HCT116 (cell line): Measurements from ENCODE around the gene RPL10A. TPM values are rescaled to one million over a fixed set of nuclear protein-coding genes. Genes with fewer than 3 reads are reported as not detected.
A peak's percentile ranks its signal among the peaks of the same experiment; 100 is the strongest.

Experiments
- ATAC-seq: fragments of 200-7000 bp; cut with Tn5 transposase; 2 replicates; pipeline ENCODE4 v1.9.1; 2020; ENCODE audit warnings: mild to moderate bottlenecking, moderate library complexity
- BruUV-seq: library from RNA; stranded (reverse); fragments of 400-500 nt; replicated peaks from 2 replicates; lab custom pipeline; 2021; lab: Mats Ljungman, UMichigan
- CTCF ChIA-PET: fragments of 300-600 bp; sonication (Branson Sonifier 250); formaldehyde crosslinking; loops from one replicate; lab custom pipeline; 2021; ENCODE audit warnings: antibody characterized with exemption; lab: Charles Lee
- POLR2A ChIA-PET: fragments of 300-600, 350-600 bp; sonication (Branson Sonifier 250); formaldehyde crosslinking; loops from one replicate; lab custom pipeline; 2021; ENCODE audit warnings: antibody characterized with exemption; lab: Charles Lee
- RAD21 ChIA-PET, 2 experiments: fragments of 300-600 bp; sonication (Branson Sonifier 250); formaldehyde crosslinking; loops; one replicate each; lab custom pipeline; 2023; ENCODE audit warnings: low total read pairs in 2 of 2; ENCODE audit not compliant: uncharacterized antibody in 2 of 2, unreplicated experiment in 2 of 2, low non-redundant PET in 1 of 2; lab: Charles Lee
- DNase-seq: peaks from one replicate; pipeline ENCODE4 v3.0.0-alpha.2; 2010; ENCODE audit warnings: low read depth, low spot score
- H2AFZ ChIP-seq: fragments of 200-600 bp; shearing (Covaris generic), sonication (generic); 2 replicates; pipeline ENCODE4 v1.6.1; 2017; ENCODE audit warnings: low read depth, mixed run types, mixed read lengths, antibody characterized with exemption, low read length; ENCODE audit not compliant: poor library complexity, severe bottlenecking
- H3K27ac ChIP-seq: 2 replicates; pipeline ENCODE4 v1.5.1; 2012; ENCODE audit warnings: low read depth, low read length
- H3K27me3 ChIP-seq: fragments of 200-600 bp; sonication (generic); 2 replicates; pipeline ENCODE4 v1.6.1; 2016; ENCODE audit warnings: mixed run types, low read length, mixed read lengths; ENCODE audit not compliant: insufficient read depth
- H3K36me3 ChIP-seq, 2 experiments: fragments of 200-500 bp in 1 of 2; fragments of 200-600 bp in 1 of 2; sonication (Bioruptor generic) in 1 of 2; sonication (generic) in 1 of 2; 2 replicates each; pipeline versions ENCODE4 v1.5.1 to v1.6.1; 2014 to 2016; ENCODE audit warnings: low read length in 2 of 2, inconsistent platforms in 1 of 2, mixed read lengths in 1 of 2, mixed run types in 1 of 2; ENCODE audit not compliant: insufficient read depth in 2 of 2, control insufficient read depth in 1 of 2
- H3K4me1 ChIP-seq, 2 experiments: fragments of 200-600 bp in 1 of 2; sonication (generic) in 1 of 2; 2 replicates each; pipeline versions ENCODE4 v1.5.1 to v1.6.1; 2012 to 2017; ENCODE audit warnings: low read length in 2 of 2, inconsistent platforms in 1 of 2, mild to moderate bottlenecking in 1 of 2, mixed read lengths in 1 of 2, mixed run types in 1 of 2, moderate library complexity in 1 of 2; ENCODE audit not compliant: insufficient read depth in 2 of 2, control insufficient read depth in 1 of 2
- H3K4me2 ChIP-seq: fragments of 200-600 bp; sonication (generic); 2 replicates; pipeline ENCODE4 v1.6.1; 2017; ENCODE audit warnings: mixed run types, low read length, mixed read lengths
- H3K4me3 ChIP-seq, 2 experiments: fragments of 200-600 bp in 1 of 2; sonication (generic) in 1 of 2; replicated peaks in 1 of 2; 2 replicates each; pipeline ENCODE4 v1.5.1; 2011 to 2016; ENCODE audit warnings: low read length in 2 of 2, control low read depth in 1 of 2, low read depth in 1 of 2, mild to moderate bottlenecking in 1 of 2, mixed read lengths in 1 of 2, mixed run types in 1 of 2
- H3K79me2 ChIP-seq: fragments of 200-600 bp; sonication (generic); 2 replicates; pipeline ENCODE4 v1.6.1; 2017; ENCODE audit warnings: mild to moderate bottlenecking, mixed run types, low read length, moderate library complexity, mixed read lengths; ENCODE audit not compliant: insufficient read depth
- H3K9ac ChIP-seq: fragments of 200-600 bp; sonication (generic); 2 replicates; pipeline ENCODE4 v1.6.1; 2016; ENCODE audit warnings: low read length, mixed read lengths
- H3K9me2 ChIP-seq: fragments of 200-600 bp; sonication (generic), shearing (Covaris generic); 2 replicates; pipeline ENCODE4 v1.6.1; 2017; ENCODE audit warnings: mixed run types, mild to moderate bottlenecking, moderate library complexity; ENCODE audit not compliant: insufficient read depth
- H3K9me3 ChIP-seq, 2 experiments: fragments of 200-500 bp in 1 of 2; fragments of 200-600 bp in 1 of 2; sonication (Bioruptor generic) in 1 of 2; sonication (generic) in 1 of 2; 2 replicates each; pipeline ENCODE4 v1.6.1; 2014 to 2017; ENCODE audit warnings: low read length in 2 of 2, mixed read lengths in 2 of 2, inconsistent platforms in 1 of 2, low read depth in 1 of 2, mild to moderate bottlenecking in 1 of 2, mixed run types in 1 of 2, moderate library complexity in 1 of 2; ENCODE audit not compliant: control insufficient read depth in 1 of 2, insufficient read depth in 1 of 2
- H4K20me1 ChIP-seq: fragments of 200-600 bp; sonication (generic), shearing (Covaris generic); 2 replicates; pipeline ENCODE4 v1.6.1; 2017; ENCODE audit warnings: mixed run types, mild to moderate bottlenecking, moderate library complexity; ENCODE audit not compliant: insufficient read depth
- EGR1 ChIP-seq: IDR thresholded peaks from 2 replicates; pipeline ENCODE4 v1.6.1; 2012; ENCODE audit warnings: low read depth
- ELF1 ChIP-seq: IDR thresholded peaks from 2 replicates; pipeline ENCODE4 v1.6.1; 2012; ENCODE audit warnings: low read depth, borderline replicate concordance
- EZH2 ChIP-seq: fragments of 200-600 bp; sonication (generic); IDR thresholded peaks from 2 replicates; pipeline ENCODE4 v1.6.1; 2017; ENCODE audit warnings: antibody characterized with exemption, mixed run types
- JUND ChIP-seq: IDR thresholded peaks from 2 replicates; pipeline ENCODE4 v1.6.1; 2012
- POLR2A ChIP-seq: IDR thresholded peaks from 2 replicates; pipeline ENCODE4 v1.7.0; 2011; ENCODE audit warnings: borderline replicate concordance; ENCODE audit not compliant: insufficient read depth, insufficient read length; ENCODE audit errors: extremely low read depth
- POLR2AphosphoS5 ChIP-seq: IDR thresholded peaks from 2 replicates; pipeline ENCODE4 v1.6.1; 2011; ENCODE audit warnings: mild to moderate bottlenecking, low read depth, low read length, moderate library complexity
- REST ChIP-seq: IDR thresholded peaks from 2 replicates; pipeline ENCODE4 v1.6.1; 2012; ENCODE audit warnings: low read depth
- SP1 ChIP-seq: IDR thresholded peaks from 2 replicates; pipeline ENCODE4 v1.6.1; 2012; ENCODE audit warnings: low read depth
- SRF ChIP-seq: IDR thresholded peaks from 2 replicates; pipeline ENCODE4 v1.6.1; 2012; ENCODE audit warnings: low read depth
- YY1 ChIP-seq: IDR thresholded peaks from 2 replicates; pipeline ENCODE4 v1.6.1; 2011; ENCODE audit warnings: low read length, low read depth, moderate library complexity, mild to moderate bottlenecking; ENCODE audit not compliant: insufficient replicate concordance; ENCODE audit errors: extremely low read depth
- ZFX ChIP-seq: fragments of 450-650 bp; IDR thresholded peaks from 2 replicates; pipeline ENCODE4 v1.6.1; 2017
- intact Hi-C: fragments of 100-400 bp; cut with micrococcal nuclease; formaldehyde crosslinking; loops from 2 replicates; pipeline ENCODE4 v1.10.0; 2022
- total RNA-seq: library from RNA; stranded (reverse); gene quantifications from one replicate; pipeline ENCODE4 v1.2.1, GENCODE V29; 2021; ENCODE audit not compliant: unreplicated experiment
- TF ChIP-seq, protein P1 (sequence below): IDR thresholded peaks from 2 replicates; pipeline ENCODE4 v1.6.1; 2012
- TF ChIP-seq, protein P2 (sequence below): IDR thresholded peaks from 2 replicates; pipeline ENCODE4 v1.6.1; 2012

Gene RPL10A
- total RNA-seq, 1 experiment from 2014 or later, result 1,981 TPM

- BruUV-seq, result no TSS peak
- DNase-seq (no peak), ATAC-seq (0 out of 2 replicates have a peak, but pooled peaks have one; percentile 0)
- H2AFZ ChIP-seq, result no peak overlapping the region
- no peaks in the 10 kb centered on the region for H3K27me3 ChIP-seq
- H3K79me2 ChIP-seq, result peaks cover 42% of the 10 kb centered on the region
- peak overlapping the region; percentile 98 to 99 for H3K4me3 ChIP-seq
- H4K20me1 ChIP-seq, result peaks cover 36% of the 10 kb centered on the region; the same call in 1 of the 2 replicates
- H3K9me2 ChIP-seq, result no peaks in the 10 kb centered on the region
- intact Hi-C loops, result loop anchor here (1.0 kb wide), 2 partner anchors 127 to 172 kb away; partner anchors contain the start of genes DEF6 and PPARD
- CTCF ChIA-PET, result no interaction called here
- H3K36me3 ChIP-seq, result peaks cover 17 to 40% of the 10 kb centered on the region in 2 experiments; a peak in 3 of 4 replicates
- H3K27ac ChIP-seq, result peak overlapping the region; percentile 82
- H3K9me3 ChIP-seq, result no peaks in the 10 kb centered on the region
- peaks cover 13 to 32% of the 10 kb centered on the region in 2 experiments; a peak in 3 of 4 replicates for H3K4me1 ChIP-seq
- TF ChIP-seq POLR2A (no peak), ZFX (peak; percentile 32; the same call in 1 of the 2 replicates)
- H3K9ac ChIP-seq, result peak overlapping the region; percentile 99
- RAD21 ChIA-PET, result no interaction called here
- H3K4me2 ChIP-seq, result peak overlapping the region; percentile 88
- POLR2A ChIA-PET, result interaction anchor here (1.0 to 1.6 kb wide), 2 partner anchors 16 to 128 kb away, joined by 4 to 6 read pairs; partner anchors contain the start of gene FANCE
These were observed 964 bp downstream of the RPL10A start for GRCh38 chr6:35468980-35469750.

GRCh38 chr6:35469751-35470662 is 1.8 kb downstream of the RPL10A start:
- peak overlapping the region; percentile 88 for H3K4me2 ChIP-seq
- peak overlapping the region; percentile 82 for H3K27ac ChIP-seq
- intact Hi-C loops, result no loop called here
- H3K4me1 ChIP-seq, result peaks cover 13 to 32% of the 10 kb centered on the region in 2 experiments; a peak in 3 of 4 replicates
- peak overlapping the region; percentile 98 to 99 for H3K4me3 ChIP-seq
- no peaks in the 10 kb centered on the region for H3K27me3 ChIP-seq
- H3K9me3 ChIP-seq, result no peaks in the 10 kb centered on the region
- no peak overlapping the region for H2AFZ ChIP-seq
- peaks cover 17 to 40% of the 10 kb centered on the region in 2 experiments; a peak in 3 of 4 replicates for H3K36me3 ChIP-seq
- H4K20me1 ChIP-seq, result peaks cover 36% of the 10 kb centered on the region; the same call in 1 of the 2 replicates
- ChIA-PET CTCF (interaction anchor here (0.6 kb wide), 1 partner anchor 128 kb away, joined by 3 read pairs; no protein-coding TSS in a partner anchor), RAD21 (no interaction called here), POLR2A (interaction anchor here (1.0 to 4.1 kb wide), 5 partner anchors 11 to 173 kb away, joined by 3 to 48 read pairs (median 13); partner anchors contain the start of genes DEF6 and TEAD3)
- BruUV-seq, result TSS peak; percentile 61
- H3K9ac ChIP-seq, result peak overlapping the region; percentile 99
- ATAC-seq, result no peak
- H3K79me2 ChIP-seq, result peaks cover 42% of the 10 kb centered on the region
- no peak for DNase-seq
- no peaks in the 10 kb centered on the region for H3K9me2 ChIP-seq
- no peak for TF ChIP-seq POLR2A
- no peak for TF ChIP-seq EGR1
- TF ChIP-seq SP1, result no peak
- TF ChIP-seq ELF1, result no peak
- TF ChIP-seq JUND, result no peak
- TF ChIP-seq, protein P1, sequence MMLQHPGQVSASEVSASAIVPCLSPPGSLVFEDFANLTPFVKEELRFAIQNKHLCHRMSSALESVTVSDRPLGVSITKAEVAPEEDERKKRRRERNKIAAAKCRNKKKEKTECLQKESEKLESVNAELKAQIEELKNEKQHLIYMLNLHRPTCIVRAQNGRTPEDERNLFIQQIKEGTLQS, result no peak
- no peak for TF ChIP-seq EZH2
- TF ChIP-seq, protein P2, sequence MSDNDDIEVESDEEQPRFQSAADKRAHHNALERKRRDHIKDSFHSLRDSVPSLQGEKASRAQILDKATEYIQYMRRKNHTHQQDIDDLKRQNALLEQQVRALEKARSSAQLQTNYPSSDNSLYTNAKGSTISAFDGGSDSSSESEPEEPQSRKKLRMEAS, result no peak
- TF ChIP-seq SRF, result no peak
- no peak for TF ChIP-seq YY1
- no peak; the same call in none of the 2 replicates for TF ChIP-seq POLR2AphosphoS5
- TF ChIP-seq REST, result no peak
